KG1 (cell line): ENCODE results near the gene JAK1.
"Not testable (repeated sequence)": the region's sequence is repeated elsewhere in the genome, so short reads cannot be mapped to it uniquely, and the experiment has no call there.

ENCODE experiments used
- DNase-seq: peaks from one replicate; lab custom pipeline; 2025; lab: John Stamatoyannopoulos, UW

JAK1 gene

GRCh38 chr1:64922336-64922735 lies 44.0 kb downstream of the JAK1 start:
- no peak for DNase-seq

GRCh38 chr1:64921771-64922170 lies 44.6 kb downstream of the JAK1 start:
- no peak for DNase-seq

GRCh38 chr1:64920941-64921589 lies 45.3 kb downstream of the JAK1 start:
- no peak for DNase-seq

- not testable (repeated sequence) for DNase-seq
Measured at GRCh38 chr1:64919120-64919519, 47.2 kb downstream of the JAK1 start.

GRCh38 chr1:64917907-64918306 lies 48.4 kb downstream of the JAK1 start:
- no peak for DNase-seq

- DNase-seq, result no peak
Measured at GRCh38 chr1:64917328-64917861, 49.0 kb downstream of the JAK1 start.

- no peak for DNase-seq
Measured at GRCh38 chr1:64915381-64916274, 50.7 kb downstream of the JAK1 start.

- DNase-seq, result no peak
Measured at GRCh38 chr1:64913361-64914015, 52.9 kb downstream of the JAK1 start.

- no peak for DNase-seq
Measured at GRCh38 chr1:64912191-64912590, 54.2 kb downstream of the JAK1 start.

GRCh38 chr1:64911326-64911725 lies 55.0 kb downstream of the JAK1 start:
- DNase-seq, result no peak

- no peak for DNase-seq
Measured at GRCh38 chr1:64909031-64909430, 57.3 kb downstream of the JAK1 start.

- DNase-seq, result no peak
Measured at GRCh38 chr1:64908575-64908974, 57.8 kb downstream of the JAK1 start.

GRCh38 chr1:64906447-64906846 lies 59.9 kb downstream of the JAK1 start:
- DNase-seq, result no peak

- no peak for DNase-seq
Measured at GRCh38 chr1:64903593-64903992, 62.8 kb downstream of the JAK1 start.

- DNase-seq, result no peak
Measured at GRCh38 chr1:64901663-64902062, 64.7 kb downstream of the JAK1 start.

GRCh38 chr1:64900916-64901315 lies 65.4 kb downstream of the JAK1 start:
- no peak for DNase-seq

GRCh38 chr1:64898107-64898861 lies 68.1 kb downstream of the JAK1 start:
- DNase-seq, result no peak

- DNase-seq, result no peak
Measured at GRCh38 chr1:64896551-64896950, 69.8 kb downstream of the JAK1 start.

- DNase-seq, result no peak
Measured at GRCh38 chr1:64895500-64895899, 70.8 kb downstream of the JAK1 start.

- no peak for DNase-seq
Measured at GRCh38 chr1:64894438-64895196, 71.7 kb downstream of the JAK1 start.

GRCh38 chr1:64893921-64894320 lies 72.4 kb downstream of the JAK1 start:
- no peak for DNase-seq
